HEK293 (cell line): ENCODE results near the gene CPN2.

ENCODE experiments used
- KLF16 ChIP-seq: fragments of 450-650 bp; formaldehyde crosslinking; IDR thresholded peaks from 2 replicates; pipeline ENCODE4 v1.5.1; 2017; ENCODE audit warnings: missing biosample characterization, missing genetic modification characterization
- SALL2 ChIP-seq: fragments of 450-650 bp; formaldehyde crosslinking; IDR thresholded peaks from 2 replicates; pipeline ENCODE4 v1.5.0; 2017; ENCODE audit warnings: missing biosample characterization, mild to moderate bottlenecking, missing genetic modification characterization, borderline replicate concordance
- ZNF394 ChIP-seq: fragments of 450-650 bp; formaldehyde crosslinking; IDR thresholded peaks from 2 replicates; pipeline ENCODE4 v1.5.1; 2016; ENCODE audit warnings: missing biosample characterization, missing genetic modification characterization, mild to moderate bottlenecking, moderate library complexity, borderline replicate concordance
- TF ChIP-seq, protein P1 (sequence below): fragments of 450-650 bp; formaldehyde crosslinking; IDR thresholded peaks from 2 replicates; pipeline ENCODE4 v1.5.1; 2016; ENCODE audit warnings: missing biosample characterization, missing genetic modification characterization
- TF ChIP-seq, protein P2 (sequence below): fragments of 450-650 bp; formaldehyde crosslinking; IDR thresholded peaks from 2 replicates; pipeline ENCODE4 v1.5.1; 2016; ENCODE audit warnings: missing biosample characterization, missing genetic modification characterization
- TF ChIP-seq, protein P3 (sequence below): fragments of 450-650 bp; formaldehyde crosslinking; IDR thresholded peaks from 2 replicates; pipeline ENCODE4 v1.5.1; 2016; ENCODE audit warnings: missing biosample characterization, missing genetic modification characterization

DNA sequence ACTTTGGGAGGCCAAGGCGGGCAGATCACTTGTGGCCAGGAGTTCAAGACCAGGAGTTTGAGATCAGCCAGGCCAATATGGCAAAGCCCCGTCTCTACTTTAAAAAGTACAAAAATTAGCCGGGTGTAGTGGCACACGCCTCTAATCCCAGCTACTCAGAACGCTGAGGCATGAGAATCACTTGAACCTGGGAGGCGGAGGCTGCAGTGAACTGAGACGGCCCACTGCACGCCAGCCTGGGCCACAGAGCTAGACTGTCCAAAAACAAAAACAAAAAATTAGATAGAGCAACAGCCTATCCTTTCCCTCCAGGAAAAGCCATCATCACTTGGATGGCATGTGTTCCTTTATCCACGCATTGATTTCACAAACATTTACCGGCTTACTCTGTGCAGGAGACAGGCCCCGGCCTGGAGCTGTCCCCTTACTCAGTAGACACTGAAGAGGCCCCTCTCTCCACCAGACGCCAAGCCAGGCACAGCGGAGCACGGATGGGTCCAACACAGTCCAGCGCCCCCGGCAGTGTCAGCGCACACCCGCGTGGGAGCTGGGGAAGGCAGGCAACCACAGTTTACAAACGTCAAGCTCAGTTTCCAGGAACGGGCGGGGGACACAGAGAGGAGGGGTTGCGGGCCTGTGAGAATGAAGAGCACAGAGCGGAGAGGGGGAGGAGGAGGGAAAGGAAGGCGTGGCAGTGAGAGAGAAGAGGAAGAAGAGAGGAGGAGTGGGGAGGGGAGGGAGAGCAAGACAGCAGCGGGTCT lies 44.8 kb upstream of the CPN2 start:
- TF ChIP-seq, protein P1, sequence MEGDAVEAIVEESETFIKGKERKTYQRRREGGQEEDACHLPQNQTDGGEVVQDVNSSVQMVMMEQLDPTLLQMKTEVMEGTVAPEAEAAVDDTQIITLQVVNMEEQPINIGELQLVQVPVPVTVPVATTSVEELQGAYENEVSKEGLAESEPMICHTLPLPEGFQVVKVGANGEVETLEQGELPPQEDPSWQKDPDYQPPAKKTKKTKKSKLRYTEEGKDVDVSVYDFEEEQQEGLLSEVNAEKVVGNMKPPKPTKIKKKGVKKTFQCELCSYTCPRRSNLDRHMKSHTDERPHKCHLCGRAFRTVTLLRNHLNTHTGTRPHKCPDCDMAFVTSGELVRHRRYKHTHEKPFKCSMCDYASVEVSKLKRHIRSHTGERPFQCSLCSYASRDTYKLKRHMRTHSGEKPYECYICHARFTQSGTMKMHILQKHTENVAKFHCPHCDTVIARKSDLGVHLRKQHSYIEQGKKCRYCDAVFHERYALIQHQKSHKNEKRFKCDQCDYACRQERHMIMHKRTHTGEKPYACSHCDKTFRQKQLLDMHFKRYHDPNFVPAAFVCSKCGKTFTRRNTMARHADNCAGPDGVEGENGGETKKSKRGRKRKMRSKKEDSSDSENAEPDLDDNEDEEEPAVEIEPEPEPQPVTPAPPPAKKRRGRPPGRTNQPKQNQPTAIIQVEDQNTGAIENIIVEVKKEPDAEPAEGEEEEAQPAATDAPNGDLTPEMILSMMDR (tag by site-specific recombination): no peak
- TF ChIP-seq KLF16 (tag by site-specific recombination) (no peak), ZNF394 (no peak), SALL2 (tag by site-specific recombination) (no peak)
- TF ChIP-seq, protein P2, sequence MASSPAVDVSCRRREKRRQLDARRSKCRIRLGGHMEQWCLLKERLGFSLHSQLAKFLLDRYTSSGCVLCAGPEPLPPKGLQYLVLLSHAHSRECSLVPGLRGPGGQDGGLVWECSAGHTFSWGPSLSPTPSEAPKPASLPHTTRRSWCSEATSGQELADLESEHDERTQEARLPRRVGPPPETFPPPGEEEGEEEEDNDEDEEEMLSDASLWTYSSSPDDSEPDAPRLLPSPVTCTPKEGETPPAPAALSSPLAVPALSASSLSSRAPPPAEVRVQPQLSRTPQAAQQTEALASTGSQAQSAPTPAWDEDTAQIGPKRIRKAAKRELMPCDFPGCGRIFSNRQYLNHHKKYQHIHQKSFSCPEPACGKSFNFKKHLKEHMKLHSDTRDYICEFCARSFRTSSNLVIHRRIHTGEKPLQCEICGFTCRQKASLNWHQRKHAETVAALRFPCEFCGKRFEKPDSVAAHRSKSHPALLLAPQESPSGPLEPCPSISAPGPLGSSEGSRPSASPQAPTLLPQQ (tag by site-specific recombination): no peak
- TF ChIP-seq, protein P3, sequence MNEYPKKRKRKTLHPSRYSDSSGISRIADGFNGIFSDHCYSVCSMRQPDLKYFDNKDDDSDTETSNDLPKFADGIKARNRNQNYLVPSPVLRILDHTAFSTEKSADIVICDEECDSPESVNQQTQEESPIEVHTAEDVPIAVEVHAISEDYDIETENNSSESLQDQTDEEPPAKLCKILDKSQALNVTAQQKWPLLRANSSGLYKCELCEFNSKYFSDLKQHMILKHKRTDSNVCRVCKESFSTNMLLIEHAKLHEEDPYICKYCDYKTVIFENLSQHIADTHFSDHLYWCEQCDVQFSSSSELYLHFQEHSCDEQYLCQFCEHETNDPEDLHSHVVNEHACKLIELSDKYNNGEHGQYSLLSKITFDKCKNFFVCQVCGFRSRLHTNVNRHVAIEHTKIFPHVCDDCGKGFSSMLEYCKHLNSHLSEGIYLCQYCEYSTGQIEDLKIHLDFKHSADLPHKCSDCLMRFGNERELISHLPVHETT (tag by site-specific recombination): no peak
